Eye (tissue), 1 donor: ENCODE results near the gene WSB1.

Experiments
- DNase-seq: peaks from one replicate; pipeline ENCODE4 v3.0.0-alpha.2; 2015

The WSB1 gene

DNA sequence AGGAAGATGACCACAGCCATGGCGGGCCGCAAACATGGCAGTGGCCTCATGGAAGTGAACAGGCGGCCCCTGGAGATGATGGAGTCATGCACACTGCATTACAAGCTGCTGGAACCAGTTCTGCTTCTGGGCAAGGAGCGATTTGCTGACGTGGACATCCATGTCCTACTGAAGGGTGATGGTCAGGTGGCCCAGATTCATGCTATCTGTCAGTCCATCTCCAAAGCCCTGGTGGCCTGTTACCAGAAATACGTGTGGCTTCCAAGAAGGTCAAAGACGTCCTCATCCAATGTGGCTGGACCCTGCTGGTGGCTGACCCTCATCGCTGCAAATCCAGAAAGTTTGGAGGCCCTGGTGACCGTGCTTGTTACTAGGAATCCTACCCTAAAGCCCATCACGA, 13.4 kb upstream of the WSB1 start:
- no peak for DNase-seq

- no peak for DNase-seq
Observed at GRCh38 chr17:27281438-27281837, 12.5 kb upstream of the WSB1 start.

- DNase-seq: no peak
Observed at GRCh38 chr17:27282054-27282551, 11.8 kb upstream of the WSB1 start.

DNA sequence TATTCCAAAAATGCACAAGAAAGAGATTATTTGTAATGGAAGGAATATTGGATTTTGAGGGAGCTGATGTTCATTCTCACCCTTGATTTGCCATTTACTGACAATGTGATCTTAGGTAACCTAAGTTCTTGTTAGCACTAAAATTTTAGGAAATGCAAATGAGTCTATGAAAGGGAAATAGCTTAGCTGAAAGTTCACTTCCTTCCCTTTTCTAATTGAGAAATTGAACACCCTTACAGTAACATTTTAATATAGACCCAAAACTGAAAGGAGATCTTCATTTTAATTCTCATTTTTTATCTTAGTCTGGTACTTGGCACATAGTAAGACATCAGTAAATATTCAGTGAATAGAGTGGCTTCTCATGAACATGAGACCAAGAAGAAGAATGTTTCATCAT, 10.9 kb upstream of the WSB1 start:
- no peak for DNase-seq

DNA sequence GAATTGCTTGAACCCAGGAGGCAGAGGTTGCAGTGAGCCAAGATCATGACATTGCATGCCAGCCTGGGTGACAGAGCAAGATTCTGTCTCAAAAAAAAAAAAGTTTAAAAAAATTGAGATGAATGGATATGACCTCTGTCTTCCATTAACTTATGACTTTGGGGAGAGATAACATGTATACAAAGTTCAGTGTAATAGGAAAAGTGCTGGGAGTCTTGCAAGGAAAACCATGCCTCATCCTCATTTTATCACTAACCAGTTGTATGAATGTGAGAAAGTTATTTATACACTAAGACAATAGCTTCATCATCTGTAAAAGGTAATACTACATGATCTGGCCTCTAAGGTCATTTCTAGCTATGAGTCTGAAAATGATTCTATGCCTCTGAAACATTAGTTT, 10.2 kb upstream of the WSB1 start:
- DNase-seq: no peak

DNA sequence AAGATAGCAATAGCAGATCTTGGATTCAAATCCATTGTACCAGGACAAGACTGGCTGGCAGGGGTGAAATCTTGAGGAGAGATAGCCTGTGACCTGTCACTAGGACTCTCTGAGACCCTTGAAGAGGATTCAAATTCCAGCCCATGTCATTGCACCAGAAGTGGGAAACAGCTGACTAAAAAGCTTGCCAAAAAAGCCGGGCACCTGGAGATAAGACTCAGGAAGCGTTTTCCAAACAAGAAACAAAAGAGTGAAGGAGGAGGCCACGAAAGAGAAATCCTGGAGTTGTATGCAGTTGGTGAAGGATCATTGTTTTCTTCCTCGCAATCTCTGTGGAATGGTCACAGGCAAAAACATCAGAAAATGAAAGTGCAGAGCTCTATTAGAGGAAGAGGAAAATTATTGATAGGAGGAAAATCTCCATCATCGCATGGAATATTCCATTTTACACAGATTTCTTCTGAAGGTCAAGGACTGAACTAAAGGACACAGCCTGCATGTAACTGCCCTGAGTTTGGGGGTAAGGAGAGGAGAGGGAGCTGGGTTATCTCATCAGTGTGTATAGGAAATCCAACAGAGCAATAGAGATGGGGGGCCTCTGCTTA, 9.0 kb upstream of the WSB1 start:
- DNase-seq: no peak

DNA sequence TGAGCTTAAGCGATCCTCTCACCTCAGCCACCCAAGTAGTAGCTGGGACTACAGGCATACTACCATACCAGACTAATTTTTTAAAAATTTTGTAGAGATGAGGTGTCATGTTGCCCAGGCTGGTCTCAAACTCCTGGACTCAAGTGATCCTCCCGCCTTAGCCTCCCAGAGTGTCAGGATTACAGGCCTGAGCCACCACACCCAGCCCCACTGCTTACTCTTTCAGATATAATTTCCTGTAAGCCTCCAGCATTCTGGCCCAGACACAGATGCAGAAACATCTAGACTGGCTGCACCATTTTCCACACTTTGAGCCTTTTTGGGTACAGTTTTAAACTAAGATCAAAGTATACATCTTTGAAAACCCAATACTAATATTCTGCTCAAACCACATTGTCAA, 8.4 kb upstream of the WSB1 start:
- DNase-seq: no peak

GRCh38 chr17:27288183-27288582, 5.7 kb upstream of the WSB1 start:
- no peak for DNase-seq

- no peak for DNase-seq
Observed at GRCh38 chr17:27289856-27290255, 4.1 kb upstream of the WSB1 start.

GRCh38 chr17:27290916-27291598, 2.9 kb upstream of the WSB1 start:
- DNase-seq: no peak

DNA sequence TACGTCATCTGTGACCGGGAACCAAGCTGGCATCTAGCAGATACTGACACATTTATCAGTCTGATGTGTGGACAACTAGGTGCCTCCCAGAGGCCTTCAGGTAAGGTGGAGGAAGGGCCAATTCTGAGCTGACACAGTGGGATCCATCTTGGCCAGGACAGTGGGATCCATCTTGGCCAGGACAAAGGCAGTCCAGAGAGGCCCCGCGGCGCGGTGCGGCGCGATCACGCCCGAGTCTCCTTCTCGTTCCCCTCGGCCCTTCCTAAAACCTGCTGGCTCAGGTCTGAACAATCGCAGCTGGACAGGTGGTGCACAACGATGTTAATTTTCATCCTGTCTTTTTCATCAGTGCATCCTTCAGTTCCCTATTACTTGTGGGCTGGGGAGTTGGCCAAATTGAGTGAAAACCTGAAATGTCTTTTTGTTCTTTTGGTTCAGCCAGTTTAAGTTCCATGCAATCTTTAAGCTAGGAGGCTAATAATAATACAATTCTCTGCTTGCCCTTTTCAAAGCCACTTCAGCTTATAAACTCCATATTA, 486 bp upstream of the WSB1 start:
- DNase-seq: no peak

GRCh38 chr17:27294689-27295630, 1.0 kb downstream of the WSB1 start:
- peak; percentile 93 for DNase-seq

GRCh38 chr17:27295945-27296344, 2.0 kb downstream of the WSB1 start:
- DNase-seq: peak; percentile 30

DNA sequence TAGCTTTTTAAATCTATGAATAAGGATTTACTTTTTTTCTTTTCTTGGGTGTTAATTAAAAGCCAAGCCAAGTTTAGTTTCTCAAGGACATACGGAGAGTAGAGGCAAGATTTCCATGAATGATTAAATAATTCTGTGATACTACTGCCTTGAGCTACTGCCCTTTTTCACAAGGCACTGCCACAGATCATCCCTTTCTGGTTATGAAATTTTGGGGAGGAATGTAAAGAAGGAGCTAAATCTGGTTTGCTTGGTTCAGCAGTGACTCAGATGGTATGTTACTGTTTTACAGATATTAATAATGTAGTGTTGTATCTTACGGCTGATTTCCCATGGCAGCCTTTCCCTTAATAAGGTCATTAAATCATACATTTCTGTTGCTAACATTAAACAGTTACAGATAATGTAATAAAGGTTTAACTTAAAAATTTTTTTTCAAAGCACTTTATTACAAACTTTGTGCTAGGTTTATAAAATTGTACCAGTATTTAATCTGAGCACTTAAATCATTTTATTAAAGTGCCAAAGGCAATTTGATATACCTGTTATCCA, 2.6 kb downstream of the WSB1 start:
- peak; percentile 40 for DNase-seq

- DNase-seq: no peak
Observed at GRCh38 chr17:27299384-27300049, 5.6 kb downstream of the WSB1 start.

DNA sequence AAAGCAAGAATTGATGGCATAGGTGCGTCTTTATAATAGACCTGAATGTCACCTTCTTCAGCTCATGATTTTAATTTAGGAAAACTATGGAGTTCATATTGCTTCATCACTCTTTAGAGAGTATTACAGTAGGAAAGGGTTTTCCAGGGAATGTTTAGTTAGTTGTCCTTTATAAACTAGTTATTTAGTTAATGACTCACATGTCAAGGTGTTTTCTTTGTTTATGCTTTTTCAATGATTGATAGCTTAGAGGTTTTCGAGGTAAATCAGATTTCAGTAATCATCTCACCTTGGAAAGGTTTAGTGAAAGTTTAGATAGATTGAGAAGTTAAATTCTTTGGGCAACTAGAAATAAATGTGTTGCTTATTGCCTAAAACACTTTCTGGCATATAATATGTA, 9.8 kb downstream of the WSB1 start:
- DNase-seq: no peak

DNA sequence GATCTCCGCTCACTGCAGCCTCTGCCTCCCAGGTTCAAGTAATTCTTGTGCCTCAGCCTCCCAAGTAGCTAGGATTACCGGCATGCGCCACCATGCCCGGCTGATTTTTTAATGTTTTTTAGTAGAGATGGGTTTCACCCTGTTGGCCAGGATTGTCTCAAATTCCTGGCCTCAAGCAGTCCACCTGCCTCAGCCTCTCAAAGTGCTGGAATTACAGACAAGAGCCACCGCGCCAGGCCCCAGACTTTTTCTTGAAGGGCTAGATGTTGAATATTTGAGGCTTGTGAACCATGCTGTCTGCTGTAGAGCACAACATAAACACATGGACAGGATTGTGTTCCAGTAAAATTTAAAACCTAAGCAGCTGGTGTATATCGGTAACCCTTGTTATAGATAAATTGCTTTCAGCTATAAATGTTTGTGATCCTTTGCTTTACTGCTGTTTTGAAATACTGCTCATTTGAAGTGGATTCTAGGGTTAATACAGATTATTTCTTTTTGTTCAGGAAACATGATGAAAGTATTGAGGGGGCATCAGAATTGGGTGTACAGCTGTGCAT, 12.4 kb downstream of the WSB1 start:
- DNase-seq: no peak

DNA sequence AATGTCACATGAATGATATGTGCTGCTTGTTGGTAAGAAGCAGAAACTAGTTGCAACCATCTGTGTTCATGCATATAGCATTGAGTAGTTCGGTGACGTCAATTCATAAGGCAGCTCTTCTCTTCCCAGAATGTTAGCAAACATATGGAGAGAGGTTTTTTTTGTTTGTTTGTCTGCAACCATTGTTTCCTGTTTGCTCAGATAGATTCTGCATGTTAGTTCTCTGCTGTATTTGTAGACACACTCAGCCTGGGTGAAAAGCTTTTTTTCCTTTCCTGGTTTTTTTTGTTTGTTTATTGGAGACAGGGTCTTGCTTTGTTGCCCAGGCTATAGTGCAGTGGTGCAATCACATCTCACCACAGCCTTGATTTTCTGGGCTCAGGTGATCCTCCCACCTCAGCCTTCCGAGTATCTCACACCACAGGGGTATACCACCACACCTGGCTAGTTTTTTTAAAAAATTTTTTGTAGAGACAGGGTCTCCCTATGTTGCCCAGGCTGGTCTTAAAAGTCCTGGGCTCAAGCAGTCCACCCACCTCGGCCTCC, 16.7 kb downstream of the WSB1 start:
- no peak for DNase-seq

DNA sequence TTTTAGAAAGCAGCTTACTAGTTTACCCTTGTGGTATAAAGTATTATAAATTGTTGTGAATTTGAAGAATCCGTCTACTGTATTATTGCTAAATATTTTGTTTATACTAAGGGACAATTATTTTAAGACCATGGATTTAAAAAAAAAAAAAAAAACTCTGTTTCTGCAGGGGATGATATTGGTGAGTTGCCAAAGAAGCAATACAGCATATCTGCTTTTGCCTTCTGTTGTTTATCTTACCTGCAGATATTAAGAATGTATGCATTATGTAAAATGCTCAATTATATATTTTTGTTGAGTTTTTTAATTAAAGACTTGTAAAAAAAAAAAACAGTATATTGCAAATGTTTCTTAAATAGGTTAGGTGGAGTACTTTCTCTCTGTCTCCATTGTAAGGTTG, 19.4 kb downstream of the WSB1 start:
- DNase-seq: no peak

DNA sequence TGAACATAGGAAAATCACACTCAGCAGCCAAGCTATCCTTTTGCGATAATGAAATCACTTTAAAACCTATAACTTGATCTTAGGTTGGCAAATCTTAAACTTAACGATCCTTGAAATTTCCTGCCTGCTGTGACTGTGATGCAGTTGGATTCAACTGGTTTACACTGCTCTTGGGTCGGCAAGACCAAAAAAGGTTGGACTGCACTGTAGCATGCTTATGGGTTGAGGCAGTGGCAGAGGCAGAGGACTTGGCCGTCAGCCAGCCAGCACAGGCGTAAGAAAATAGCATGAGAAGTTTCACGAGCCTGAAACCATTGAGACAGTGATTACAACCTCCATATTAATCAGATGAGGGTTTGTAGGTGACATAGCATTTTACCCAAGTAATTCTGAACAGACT, 21.4 kb downstream of the WSB1 start:
- DNase-seq: peak; percentile 64

- DNase-seq: no peak
Observed at GRCh38 chr17:27315796-27316465, 22.0 kb downstream of the WSB1 start.
